ENCODE measurements around the gene KDM5A.

- no peak for TF ChIP-seq POLR2AphosphoS5 (IDR thresholded peaks at IDR 0.05; ENCODE audit: low read depth, low read length)
- TF ChIP-seq JUND (IDR thresholded peaks at IDR 0.05) = no peak
- no peak for TF ChIP-seq CTCF (IDR thresholded peaks at IDR 0.05)
- TF ChIP-seq TAF1 (IDR thresholded peaks at IDR 0.05; ENCODE audit: borderline replicate concordance, low read depth, low read length) = no peak
- no peak for TF ChIP-seq EZH2phosphoT487 (IDR thresholded peaks at IDR 0.05; ENCODE audit: borderline replicate concordance, low read depth)
- TF ChIP-seq RFX5 (IDR thresholded peaks at IDR 0.05; ENCODE audit: low read length) = no peak
- no peak for TF ChIP-seq EP300 (IDR thresholded peaks at IDR 0.05; ENCODE audit: borderline replicate concordance in 1 of 2, low read depth in 1 of 2, low read length in 1 of 2)
- TF ChIP-seq MXI1 (IDR thresholded peaks at IDR 0.05; ENCODE audit: low read depth, low read length) = no peak
- TF ChIP-seq CHD2 (IDR thresholded peaks at IDR 0.05; ENCODE audit: low read length, partially characterized antibody) = no peak
- no peak for TF ChIP-seq TCF12 (IDR thresholded peaks at IDR 0.05)
- TF ChIP-seq MAX (IDR thresholded peaks at IDR 0.05; ENCODE audit: low read depth) = no peak
These were observed 97.9 kb downstream of the KDM5A start for GRCh38 chr12:291153-291723.
